ENCODE results near the gene RBM20.
"Not testable (repeated sequence)": the region's sequence is repeated elsewhere in the genome, so short reads cannot be mapped to it uniquely, and the experiment has no call there.

RBM20 gene

GRCh38 chr10:110659558-110659957 is 15.4 kb downstream of the RBM20 start:
- no peak for TF ChIP-seq CTCF (conservative IDR thresholded peaks at IDR 0.05; ENCODE audit: low read depth, low read length)
- H3K4me3 ChIP-seq (ENCODE audit: low read length), result no peak overlapping the region
- DNase-seq (ENCODE audit: low read depth), result no peak

DNA sequence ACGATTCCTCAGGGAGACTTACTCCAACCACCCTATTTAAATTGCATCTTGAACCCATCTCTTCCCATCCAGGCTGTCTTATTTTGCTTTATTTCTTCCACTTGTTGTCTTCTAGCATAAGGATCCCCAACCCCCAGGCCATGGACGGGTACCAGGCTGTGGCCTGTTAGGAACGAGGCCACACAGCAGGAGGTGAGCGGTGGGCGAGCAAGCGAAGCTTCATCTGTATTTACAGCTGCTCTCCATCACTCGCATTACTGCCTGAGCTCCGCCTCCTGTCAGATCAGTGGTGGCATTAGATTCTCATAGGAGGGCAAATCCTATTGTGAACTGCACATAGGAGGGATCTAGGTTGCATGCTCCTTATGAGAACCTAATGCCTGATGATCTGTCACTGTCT is 16.2 kb downstream of the RBM20 start:
- DNase-seq (ENCODE audit: low read depth); H3K4me3 ChIP-seq (ENCODE audit: low read length): not testable (repeated sequence)

GRCh38 chr10:110661292-110661691 is 17.2 kb downstream of the RBM20 start:
- TF ChIP-seq CTCF (conservative IDR thresholded peaks at IDR 0.05; ENCODE audit: low read depth, low read length), result no peak
- DNase-seq (ENCODE audit: low read depth), result no peak
- no peak overlapping the region for H3K4me3 ChIP-seq (ENCODE audit: low read length)

DNA sequence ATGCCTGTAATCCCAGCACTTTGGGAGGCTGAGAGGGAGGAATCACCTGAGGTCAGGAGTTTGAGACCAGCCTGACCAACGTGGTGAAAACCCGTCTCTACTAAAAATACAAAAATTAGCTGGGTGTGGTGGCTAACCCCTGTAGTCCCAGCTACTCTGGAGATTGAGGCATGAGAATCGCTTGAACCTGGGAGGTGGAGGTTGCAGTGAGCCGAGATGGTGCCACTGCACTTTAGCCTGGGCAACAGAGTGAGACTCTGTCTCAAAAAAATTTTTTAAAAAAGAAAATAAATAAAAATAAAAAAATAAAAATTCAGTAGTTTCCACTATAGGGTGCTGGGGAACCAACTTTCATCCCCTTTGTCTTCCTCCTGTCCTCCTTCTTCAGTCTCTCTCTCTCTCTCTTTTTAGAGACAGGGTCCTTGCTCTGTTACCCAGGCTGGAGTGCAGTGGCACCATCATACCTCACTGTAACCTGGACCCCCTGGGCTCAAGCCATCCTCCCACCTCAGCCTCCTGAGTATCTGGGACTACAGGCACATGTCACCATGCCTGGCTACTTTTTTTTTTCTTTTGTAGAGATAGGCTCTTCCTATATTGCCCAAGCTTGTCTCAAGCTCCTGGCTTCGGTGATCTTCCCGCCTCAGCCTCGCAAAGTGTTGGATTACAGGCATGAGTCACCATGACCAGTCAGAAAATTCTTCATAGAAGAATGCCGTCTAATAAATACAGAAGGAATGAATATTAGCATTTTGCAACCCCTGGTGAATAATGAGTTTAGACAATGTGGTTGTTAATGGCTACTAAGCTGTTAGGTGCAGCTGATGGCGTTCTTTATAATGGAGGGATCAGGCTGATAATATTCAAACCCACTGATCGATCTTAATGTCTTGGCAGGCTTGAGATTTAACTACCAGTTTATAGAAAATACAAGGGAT is 20.6 kb downstream of the RBM20 start:
- no peak overlapping the region for H3K4me3 ChIP-seq (ENCODE audit: low read length)
- DNase-seq (ENCODE audit: low read depth), result peak; percentile 78
- no peak for TF ChIP-seq CTCF (conservative IDR thresholded peaks at IDR 0.05; ENCODE audit: low read depth, low read length)

DNA sequence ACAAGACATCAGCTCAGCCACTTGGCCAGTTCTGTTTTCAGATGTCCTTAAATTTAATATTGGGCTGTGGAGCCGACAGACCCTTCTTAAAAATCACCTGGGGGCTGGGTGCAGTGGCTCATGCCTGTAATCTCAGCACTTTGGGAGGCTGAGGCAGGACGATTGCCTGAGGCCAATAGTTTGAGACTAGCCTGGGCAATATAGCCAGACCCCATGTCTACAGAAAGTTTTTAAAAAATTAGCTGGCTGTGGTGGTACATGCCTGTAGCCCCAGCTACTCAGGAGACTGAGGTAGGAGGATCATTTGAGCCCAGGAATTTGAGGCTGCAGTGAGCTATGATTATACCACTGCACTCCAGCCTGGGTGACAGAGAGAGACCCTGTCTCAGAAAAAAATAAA is 22.1 kb downstream of the RBM20 start:
- H3K4me3 ChIP-seq (ENCODE audit: low read length); DNase-seq (ENCODE audit: low read depth): not testable (repeated sequence)

DNA sequence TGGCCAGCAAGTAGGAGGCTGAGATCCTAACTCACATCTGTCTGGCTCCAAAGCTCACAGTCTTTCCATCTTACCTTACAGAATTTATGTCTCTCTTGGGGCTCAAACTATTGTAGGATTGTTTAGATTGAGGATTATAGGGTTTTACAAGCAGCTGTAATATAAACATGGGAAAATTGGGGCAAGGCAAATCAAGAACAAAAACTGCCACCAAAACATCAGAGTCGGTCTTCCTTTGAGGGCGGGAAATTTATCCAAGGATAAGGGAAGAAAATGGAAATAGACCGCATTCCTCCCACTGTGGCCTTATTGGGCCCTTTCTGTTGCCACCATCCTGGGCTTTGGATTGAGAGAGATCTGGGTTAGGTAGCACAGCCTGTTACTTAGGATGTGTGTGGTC is 22.5 kb downstream of the RBM20 start:
- no peak for TF ChIP-seq CTCF (conservative IDR thresholded peaks at IDR 0.05; ENCODE audit: low read depth, low read length)
- no peak overlapping the region for H3K4me3 ChIP-seq (ENCODE audit: low read length)
- DNase-seq (ENCODE audit: low read depth), result no peak

GRCh38 chr10:110667620-110668343 is 23.6 kb downstream of the RBM20 start:
- DNase-seq (ENCODE audit: low read depth), result no peak
- TF ChIP-seq CTCF (conservative IDR thresholded peaks at IDR 0.05; ENCODE audit: low read depth, low read length), result no peak
- H3K4me3 ChIP-seq (ENCODE audit: low read length), result no peak overlapping the region

DNA sequence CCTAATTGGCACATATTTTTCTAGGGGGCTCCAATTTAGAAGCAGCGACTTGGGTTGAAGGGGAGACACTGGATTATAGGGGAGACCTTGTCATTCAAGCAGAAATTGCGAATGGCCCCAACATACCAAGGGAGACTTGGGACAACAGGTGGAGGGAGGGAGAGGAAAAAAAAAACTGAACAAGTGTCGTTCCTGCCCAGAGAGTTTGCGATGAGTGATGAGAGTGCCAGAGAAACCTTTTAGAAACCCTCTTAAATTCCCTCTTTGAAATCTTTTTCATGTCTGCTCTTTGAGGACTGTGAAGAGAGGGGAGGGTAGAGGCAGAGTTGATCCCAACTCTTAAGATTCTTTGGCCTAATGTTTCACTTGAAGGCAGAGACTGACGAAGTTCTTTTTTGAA is 24.3 kb downstream of the RBM20 start:
- no peak for TF ChIP-seq CTCF (conservative IDR thresholded peaks at IDR 0.05; ENCODE audit: low read depth, low read length)
- no peak for DNase-seq (ENCODE audit: low read depth)
- H3K4me3 ChIP-seq (ENCODE audit: low read length), result no peak overlapping the region

All from retinal pigment epithelial cell (primary cell).